Measurements from ENCODE around the gene GALC.

GALC gene

GRCh38 chr14:88017535-88017934 lies 24.6 kb upstream of the GALC start:
- DNase-seq (ENCODE audit: low spot score), result no peak
- no peak overlapping the region for H3K4me3 ChIP-seq
- H3K27ac ChIP-seq, result no peak overlapping the region
- no peak for TF ChIP-seq CTCF (IDR thresholded peaks at IDR 0.05)

- no peak overlapping the region for H3K27ac ChIP-seq
- no peak for TF ChIP-seq CTCF (IDR thresholded peaks at IDR 0.05)
- no peak overlapping the region for H3K4me3 ChIP-seq
- DNase-seq (ENCODE audit: low spot score), result no peak
Measured at GRCh38 chr14:88016768-88017167, 23.8 kb upstream of the GALC start.

- no peak overlapping the region for H3K27ac ChIP-seq
Measured at GRCh38 chr14:88013750-88014349, 20.9 kb upstream of the GALC start.

GRCh38 chr14:88012495-88012894 lies 19.5 kb upstream of the GALC start:
- DNase-seq (ENCODE audit: low spot score), result no peak
- Histone ChIP-seq H3K27ac (no peak overlapping the region), H3K4me3 (no peak overlapping the region)
- no peak for TF ChIP-seq CTCF (IDR thresholded peaks at IDR 0.05)

More at GRCh38 chr14:88013750-88014349, 20.9 kb upstream of the GALC start:
- no peak overlapping the region for H3K4me3 ChIP-seq
- peak; percentile 94 for TF ChIP-seq CTCF (IDR thresholded peaks at IDR 0.05)
- no peak for DNase-seq (ENCODE audit: low spot score)

GRCh38 chr14:88010331-88010730 lies 17.3 kb upstream of the GALC start:
- Histone ChIP-seq H3K4me3 (no peak overlapping the region), H3K27ac (no peak overlapping the region)
- no peak for DNase-seq (ENCODE audit: low spot score)
- no peak for TF ChIP-seq CTCF (IDR thresholded peaks at IDR 0.05)

GRCh38 chr14:88009486-88009885 lies 16.5 kb upstream of the GALC start:
- TF ChIP-seq CTCF (IDR thresholded peaks at IDR 0.05), result no peak
- Histone ChIP-seq H3K27ac (no peak overlapping the region), H3K4me3 (no peak overlapping the region)
- DNase-seq (ENCODE audit: low spot score), result no peak

- no peak for DNase-seq (ENCODE audit: low spot score)
- Histone ChIP-seq H3K27ac (no peak overlapping the region), H3K4me3 (no peak overlapping the region)
- TF ChIP-seq CTCF (IDR thresholded peaks at IDR 0.05), result no peak
Measured at GRCh38 chr14:88008039-88008742, 15.2 kb upstream of the GALC start.

Data from coronary artery (tissue), 2 donors.